OCI-M2 (cell line): ENCODE data around the gene ESRRA.

ENCODE experiments used
- DNase-seq: peaks from one replicate; lab custom pipeline; 2025; ENCODE audit not compliant: unreplicated experiment; lab: John Stamatoyannopoulos, UW

ESRRA gene

DNA sequence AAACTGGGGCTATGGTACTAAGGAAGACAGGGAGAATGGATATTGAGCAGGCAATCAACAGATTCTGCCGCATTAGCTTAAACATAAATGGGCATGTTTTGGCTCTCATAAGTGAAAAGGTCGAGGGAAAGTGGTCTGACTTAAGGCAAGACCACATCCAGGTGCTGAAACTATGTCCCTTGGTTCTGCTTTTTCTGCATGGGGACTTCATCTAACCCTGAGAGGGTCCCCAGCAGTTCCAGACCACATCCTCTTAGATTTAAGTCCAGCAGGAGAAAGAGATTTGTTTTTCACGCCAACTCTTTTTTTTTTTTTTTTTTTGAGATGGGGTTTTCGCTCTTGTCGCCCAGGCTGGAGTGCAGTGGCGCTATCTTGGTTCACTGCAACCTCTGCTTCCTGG lies 59.1 kb downstream of the ESRRA start:
- DNase-seq, result no peak

DNA sequence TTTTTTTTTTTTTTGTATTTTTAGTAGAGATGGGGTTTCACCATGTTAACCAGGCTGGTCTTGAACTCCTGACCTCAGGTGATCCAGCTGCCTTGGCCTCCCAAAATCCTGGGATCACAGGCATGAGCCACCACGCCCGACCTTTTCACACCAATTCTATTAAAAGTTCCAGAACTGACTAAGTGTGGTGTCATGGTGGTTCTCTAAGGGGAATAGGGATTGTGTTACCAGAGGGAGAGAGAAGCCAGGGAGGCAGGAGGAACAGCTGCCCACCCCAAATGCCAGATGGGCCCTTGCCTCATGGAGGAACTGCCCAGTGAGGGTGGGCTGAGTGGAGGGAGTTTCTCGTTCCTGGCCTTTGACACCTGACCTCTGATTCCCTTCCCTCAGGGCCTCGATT lies 59.6 kb downstream of the ESRRA start:
- DNase-seq, result no peak
